SH-SY5Y (cell line): Measurements from ENCODE around the gene B4GALT2.

ENCODE experiments used
- GATA2 ChIP-seq: IDR thresholded peaks from 2 replicates; pipeline ENCODE4 v1.6.1; 2011; ENCODE audit warnings: mild to moderate bottlenecking, low read depth, low read length
- GATA3 ChIP-seq: IDR thresholded peaks from 2 replicates; pipeline ENCODE4 v1.6.1; 2011; ENCODE audit warnings: low read depth, mild to moderate bottlenecking, low read length, moderate library complexity

Gene B4GALT2

GRCh38 chr1:43938383-43938782 is 40.6 kb upstream of the B4GALT2 start:
- TF ChIP-seq GATA3 (no peak), GATA2 (no peak)

GRCh38 chr1:43938892-43939587 is 40.0 kb upstream of the B4GALT2 start:
- TF ChIP-seq GATA2 (no peak), GATA3 (no peak)

GRCh38 chr1:43942411-43942810 is 36.6 kb upstream of the B4GALT2 start:
- TF ChIP-seq GATA3 (no peak), GATA2 (no peak)

- TF ChIP-seq GATA3 (no peak), GATA2 (no peak)
Observed at GRCh38 chr1:43944860-43945259, 34.1 kb upstream of the B4GALT2 start.

GRCh38 chr1:43945674-43946235 is 33.3 kb upstream of the B4GALT2 start:
- TF ChIP-seq GATA2 = no peak
- no peak for TF ChIP-seq GATA3

- TF ChIP-seq GATA3 (no peak), GATA2 (no peak)
Observed at GRCh38 chr1:43946236-43947060, 32.6 kb upstream of the B4GALT2 start, which contains the start of gene IPO13. TSS of gene IPO13 (plus strand) at chr1:43946950. CDS start at chr1:43947601, 651 bp downstream.

- TF ChIP-seq GATA3 (no peak), GATA2 (no peak)
Observed at GRCh38 chr1:43947061-43947873, 31.7 kb upstream of the B4GALT2 start.

- TF ChIP-seq GATA2 (no peak), GATA3 (no peak)
Observed at GRCh38 chr1:43947874-43948437, 31.1 kb upstream of the B4GALT2 start.

GRCh38 chr1:43949678-43950077 is 29.3 kb upstream of the B4GALT2 start:
- TF ChIP-seq GATA2 = no peak
- TF ChIP-seq GATA3 = no peak

- no peak for TF ChIP-seq GATA3
- no peak for TF ChIP-seq GATA2
Observed at GRCh38 chr1:43951021-43951985, 27.7 kb upstream of the B4GALT2 start.

GRCh38 chr1:43952731-43953346 is 26.2 kb upstream of the B4GALT2 start:
- TF ChIP-seq GATA2 (no peak), GATA3 (no peak)

GRCh38 chr1:43953361-43953760 is 25.6 kb upstream of the B4GALT2 start:
- TF ChIP-seq GATA3 (no peak), GATA2 (no peak)
